ENCODE measurements around the gene ACOT7.
"Not testable (repeated sequence)": the region's sequence is repeated elsewhere in the genome, so short reads cannot be mapped to it uniquely, and the experiment has no call there.

ACOT7 gene

DNA sequence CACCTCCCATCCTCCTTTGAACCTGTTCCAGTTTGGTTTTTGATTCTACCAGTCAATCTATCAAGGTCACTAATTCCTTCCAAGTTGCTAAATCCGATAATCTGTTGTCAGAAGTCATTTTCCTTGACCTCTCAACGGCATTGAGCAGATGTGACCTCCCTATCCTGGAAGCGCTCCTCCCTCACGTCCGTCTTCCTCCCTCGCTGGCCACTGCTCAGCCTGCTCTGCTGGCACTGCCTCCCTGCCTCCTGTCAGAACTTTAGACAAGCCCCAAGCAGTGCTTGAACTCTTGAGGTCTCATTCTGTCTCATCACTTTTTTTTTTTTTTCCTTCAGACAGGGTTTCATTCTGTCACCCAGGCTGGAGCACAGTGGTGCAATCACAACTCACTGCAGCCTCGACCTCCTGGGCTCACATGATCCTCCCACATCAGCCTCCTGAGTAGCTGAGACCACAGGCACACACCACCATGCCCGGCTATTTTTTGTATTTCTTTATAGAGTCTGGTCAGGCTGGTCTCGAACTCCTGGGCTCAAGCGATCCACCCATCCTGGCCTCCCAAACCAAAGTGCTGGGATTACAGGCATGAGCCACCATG lies 4.4 kb upstream of the ACOT7 start:
- no peak for DNase-seq (ENCODE audit: low read depth in 1 of 2, low spot score in 1 of 2)

DNA sequence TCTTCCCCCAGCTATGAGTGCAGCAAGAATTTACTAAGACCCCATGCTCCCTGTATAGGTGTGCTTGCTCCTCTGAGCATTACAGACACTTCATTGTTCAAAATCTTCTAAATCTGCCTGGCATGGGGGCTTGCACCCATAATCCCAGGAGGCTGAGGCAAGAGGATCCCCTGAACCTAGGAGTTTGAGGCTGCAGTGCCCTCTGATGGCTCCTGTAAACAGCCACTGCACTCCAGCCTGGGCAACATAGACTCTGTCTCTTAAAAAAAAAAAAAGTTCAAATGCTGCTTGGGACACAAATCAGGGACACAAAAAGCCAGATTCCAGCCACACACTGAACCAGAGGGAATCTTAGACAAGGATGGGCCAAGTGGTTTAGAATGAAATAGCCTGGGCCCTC lies 3.4 kb upstream of the ACOT7 start:
- no peak for DNase-seq (ENCODE audit: low read depth in 1 of 2, low spot score in 1 of 2)

DNA sequence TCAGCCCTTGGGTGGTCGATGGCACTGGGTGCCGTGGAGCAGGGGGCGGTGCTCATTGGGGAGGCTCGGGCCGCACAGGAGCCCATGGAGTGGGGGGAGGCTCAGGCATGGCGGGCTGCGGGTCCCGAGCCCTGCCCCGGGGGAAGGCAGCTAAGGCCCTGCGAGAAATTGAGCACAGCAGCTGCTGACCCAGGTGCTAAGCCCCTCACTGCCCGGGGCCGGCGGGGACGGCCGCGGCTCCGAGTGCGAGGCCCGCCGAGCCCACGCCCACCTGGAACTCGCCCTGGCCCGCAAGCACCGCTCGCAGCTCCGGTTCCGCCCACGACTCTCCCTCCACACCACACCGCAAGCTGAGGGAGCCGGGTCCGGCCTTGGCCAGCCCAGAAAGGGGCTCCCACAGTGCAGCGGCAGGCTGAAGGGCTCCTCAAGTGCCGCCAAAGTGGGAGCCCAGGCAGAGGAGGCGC lies 2.2 kb upstream of the ACOT7 start:
- DNase-seq (ENCODE audit: low read depth in 1 of 2, low spot score in 1 of 2), result not testable (repeated sequence)

DNA sequence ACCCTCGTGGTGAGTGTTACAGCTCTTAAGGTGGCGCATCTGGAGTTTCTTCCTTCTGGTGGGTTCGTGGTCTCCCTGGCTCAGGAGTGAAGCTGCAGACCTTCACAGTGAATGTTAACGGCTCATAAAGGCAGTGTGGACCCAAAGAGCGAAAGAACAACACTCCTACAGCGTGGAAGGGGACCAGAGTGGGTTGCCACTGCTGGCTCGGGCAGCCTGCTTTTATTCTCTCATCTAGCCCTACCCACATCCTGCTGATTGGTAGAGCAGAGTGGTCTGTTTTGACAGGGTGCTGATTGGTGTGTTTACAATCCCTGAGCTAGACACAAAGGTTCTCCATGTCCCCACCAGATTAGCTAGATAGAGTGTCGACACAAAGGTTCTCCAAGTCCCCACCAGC lies 1.6 kb upstream of the ACOT7 start:
- DNase-seq (ENCODE audit: low read depth in 1 of 2, low spot score in 1 of 2), result not testable (repeated sequence)

DNA sequence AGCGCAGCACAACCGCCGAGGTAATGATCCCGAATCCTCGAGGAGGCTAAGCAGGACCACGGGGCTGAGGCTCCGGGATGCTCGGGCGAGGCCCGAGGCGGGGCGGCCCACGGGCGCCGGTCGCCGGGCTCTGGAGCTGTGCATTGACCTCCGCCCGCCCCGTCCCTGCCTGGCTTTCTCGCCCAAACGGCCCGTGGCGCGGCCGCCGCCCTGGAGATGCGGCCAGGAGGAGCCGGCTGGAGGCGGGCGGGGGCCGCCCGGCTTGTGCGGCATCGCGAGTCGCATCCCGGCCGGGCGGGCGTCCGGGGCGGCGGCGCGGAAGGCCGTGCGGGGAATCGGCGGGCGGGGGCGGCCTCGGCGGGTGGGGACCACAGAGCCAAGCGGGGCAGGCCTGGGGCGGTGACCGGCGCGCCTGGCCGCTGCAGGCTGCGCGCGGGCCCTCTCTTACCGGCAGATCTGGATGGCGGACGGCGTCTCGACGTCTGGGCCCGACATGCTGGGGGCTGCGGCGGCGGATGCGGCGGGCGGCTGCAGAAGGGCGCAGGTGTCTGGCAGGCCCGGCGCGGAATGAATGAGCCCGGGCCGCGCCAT lies 663 bp downstream of the ACOT7 start:
- DNase-seq (ENCODE audit: low read depth in 1 of 2, low spot score in 1 of 2), result peak in 1 of 2 donors; percentile 1

DNA sequence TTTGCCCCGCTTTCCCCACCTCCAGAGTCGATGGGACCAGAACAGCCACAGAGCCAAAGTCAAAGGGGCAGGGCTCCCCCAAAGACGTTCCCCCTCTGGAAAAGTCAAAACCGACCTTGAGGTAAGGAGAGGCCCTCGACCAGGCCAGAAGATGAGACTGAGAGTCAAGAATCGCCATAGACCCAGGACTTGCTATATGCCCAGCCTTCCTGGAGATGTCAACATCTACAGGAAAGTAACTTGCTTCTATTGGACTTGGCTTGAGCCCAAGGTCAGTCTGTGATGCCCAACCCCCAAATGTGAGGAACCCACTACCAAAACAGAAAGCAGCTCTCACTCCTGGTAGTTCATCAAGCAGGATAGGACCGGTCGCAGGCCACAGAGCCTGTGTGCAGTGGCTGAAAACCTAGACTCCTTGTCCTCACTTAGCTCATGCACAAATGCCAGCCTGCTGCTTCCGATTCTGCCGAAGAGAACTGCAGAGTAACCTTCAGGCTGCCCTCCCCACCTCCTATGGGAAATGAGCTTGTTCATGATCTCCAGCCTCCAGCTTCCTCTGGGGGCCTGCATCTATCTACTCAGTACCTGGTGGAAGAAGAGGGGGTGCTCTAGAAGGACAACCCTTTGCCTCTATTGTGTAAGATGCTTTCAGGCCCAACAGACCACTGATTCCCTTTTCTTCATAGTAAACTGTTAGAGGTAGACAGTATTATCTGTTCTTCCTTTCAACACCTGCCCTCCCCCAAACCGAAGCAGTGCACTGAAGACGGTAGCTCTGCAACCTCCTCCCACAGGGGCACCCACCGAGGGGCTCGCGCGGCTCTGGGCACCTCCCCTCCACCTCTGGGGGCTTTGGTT lies 1.4 kb downstream of the ACOT7 start:
- no peak for DNase-seq (ENCODE audit: low read depth in 1 of 2, low spot score in 1 of 2)

DNA sequence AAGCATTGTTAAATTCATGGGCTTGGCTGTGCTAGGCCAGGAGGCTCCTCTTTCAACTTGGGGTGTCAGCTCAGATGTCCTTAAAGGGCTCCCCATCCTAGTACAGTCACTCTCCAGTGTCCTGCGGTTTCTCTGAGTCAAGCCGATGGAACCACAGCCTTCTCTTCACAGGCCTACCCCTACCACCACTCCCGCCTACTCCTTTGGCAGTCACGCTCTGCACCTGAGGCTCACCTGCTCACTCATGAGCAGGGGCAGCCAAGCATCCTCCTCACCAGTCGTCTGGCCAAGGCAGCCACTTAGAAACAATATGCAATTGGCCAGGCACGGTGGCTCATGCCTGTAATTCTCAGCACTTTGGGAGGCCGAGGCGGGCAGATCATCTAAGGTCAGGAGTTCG lies 3.6 kb downstream of the ACOT7 start:
- no peak for DNase-seq (ENCODE audit: low read depth in 1 of 2, low spot score in 1 of 2)

DNA sequence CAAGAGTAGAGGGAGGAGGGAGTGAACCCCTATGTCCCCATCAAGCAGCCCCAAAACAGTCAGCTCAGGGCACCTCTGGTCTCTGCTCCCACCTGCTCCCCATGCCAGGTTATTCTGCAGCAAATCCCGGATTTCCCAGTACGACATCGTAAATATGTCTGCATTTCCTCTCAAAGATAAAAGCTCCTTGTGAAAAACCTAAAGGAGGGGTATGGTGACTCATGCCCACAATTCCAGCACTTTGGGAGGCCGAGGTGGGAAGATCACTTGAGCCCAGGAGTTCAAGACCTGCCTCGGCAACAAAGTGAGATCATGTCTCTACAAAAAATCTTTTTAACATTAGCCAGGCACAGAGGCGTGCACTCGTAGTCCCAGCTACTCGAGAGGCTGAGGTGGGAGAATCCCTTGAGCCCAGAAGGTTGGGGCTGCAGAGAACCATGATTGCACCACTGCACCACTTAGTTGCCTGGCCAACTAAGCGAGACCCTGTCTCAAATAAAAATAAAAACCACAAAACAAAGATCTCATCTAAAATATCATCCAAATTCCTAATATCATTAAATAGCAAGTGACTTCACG lies 7.1 kb downstream of the ACOT7 start:
- no peak for DNase-seq (ENCODE audit: low read depth in 1 of 2, low spot score in 1 of 2)

DNA sequence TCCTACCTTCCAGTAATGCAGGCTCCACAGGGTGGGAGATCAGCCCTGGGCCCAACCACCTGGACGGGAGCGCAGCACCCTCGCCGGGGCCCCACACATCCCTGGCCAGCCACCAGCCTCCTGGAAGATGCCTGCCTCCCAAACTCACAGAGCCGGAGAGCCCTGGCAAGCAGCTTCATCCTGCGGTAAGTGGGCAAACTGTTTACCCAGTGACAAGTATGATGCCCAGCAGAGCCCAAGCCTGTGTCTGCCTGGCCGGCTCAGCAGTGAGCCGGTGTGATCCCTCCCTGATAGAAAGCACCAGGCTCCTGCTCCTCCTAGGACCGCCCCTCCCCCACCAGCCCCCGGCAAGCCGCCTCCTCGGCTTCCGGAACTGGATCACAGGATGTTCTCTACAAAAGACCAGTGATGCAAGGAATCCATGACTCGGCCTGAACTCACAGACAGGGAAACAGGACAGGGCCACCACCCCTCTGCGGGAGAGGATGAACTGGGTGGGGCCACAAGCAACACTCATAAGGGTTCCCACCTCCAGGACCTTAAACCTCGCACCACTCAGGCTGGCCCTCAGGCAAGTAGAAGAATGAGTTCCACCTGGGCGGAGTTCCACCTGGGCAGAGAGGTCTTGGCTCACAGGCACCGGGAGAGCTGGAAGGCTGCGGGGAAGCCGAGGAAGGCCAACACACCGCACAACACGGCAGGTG lies 7.9 kb downstream of the ACOT7 start:
- DNase-seq (ENCODE audit: low read depth in 1 of 2, low spot score in 1 of 2), result no peak

DNA sequence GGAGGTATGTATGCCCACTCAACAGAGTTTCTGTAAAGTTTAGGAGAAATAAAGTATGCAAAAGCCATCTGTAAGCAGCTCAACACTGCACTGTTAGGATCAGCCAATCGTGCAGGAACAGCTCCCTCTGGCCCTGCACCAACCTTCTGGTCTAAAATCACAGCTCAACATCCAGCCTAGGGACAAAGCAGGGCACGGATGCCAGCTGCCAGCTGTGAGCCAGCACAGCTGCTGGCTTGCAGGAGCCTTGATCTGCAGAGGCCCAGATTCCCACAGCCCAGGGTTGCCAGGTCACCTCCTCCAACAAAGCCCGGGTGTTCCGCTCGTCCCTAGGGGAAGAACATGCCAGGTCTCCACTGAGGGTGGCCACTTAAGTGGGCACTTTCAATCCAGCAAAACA lies 8.6 kb downstream of the ACOT7 start:
- DNase-seq (ENCODE audit: low read depth in 1 of 2, low spot score in 1 of 2), result no peak

DNA sequence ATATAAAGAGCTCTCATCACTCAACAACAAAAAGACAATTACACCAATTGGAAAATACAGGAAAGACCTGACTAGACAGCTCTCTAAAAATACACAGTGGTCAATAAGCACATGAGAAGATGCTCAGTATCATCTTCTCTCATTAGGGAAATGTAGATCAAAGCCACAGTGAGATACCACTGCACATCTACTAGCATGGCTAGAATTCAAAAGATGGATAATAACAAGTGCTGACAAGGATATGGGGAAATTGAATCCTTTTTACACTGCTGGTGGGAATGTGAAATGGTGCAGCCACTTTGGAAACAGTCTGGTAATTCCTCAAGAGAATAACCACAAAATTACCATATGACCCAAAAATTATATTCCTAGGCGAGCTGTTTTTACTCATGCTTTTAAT lies 9.4 kb downstream of the ACOT7 start:
- no peak for DNase-seq (ENCODE audit: low read depth in 1 of 2, low spot score in 1 of 2)

DNA sequence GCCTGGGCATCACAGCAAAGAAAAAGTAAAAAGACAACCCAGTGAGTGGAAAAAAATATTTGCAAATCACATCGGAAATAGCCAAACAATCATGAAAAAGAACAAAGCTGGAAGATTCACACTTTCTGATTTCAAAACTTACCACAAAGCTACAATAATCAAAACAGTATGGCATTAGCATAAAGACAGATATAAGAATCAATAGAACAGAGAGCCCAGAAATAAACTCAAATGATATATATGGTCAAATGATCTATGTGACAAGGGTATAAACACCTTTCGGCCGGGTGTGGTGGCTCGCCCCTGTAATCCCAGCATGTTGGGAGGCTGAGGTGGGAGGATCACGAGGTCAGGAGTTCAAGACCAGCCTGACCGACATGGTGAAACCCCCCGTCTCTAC lies 13.5 kb downstream of the ACOT7 start:
- no peak for DNase-seq (ENCODE audit: low read depth in 1 of 2, low spot score in 1 of 2)

DNA sequence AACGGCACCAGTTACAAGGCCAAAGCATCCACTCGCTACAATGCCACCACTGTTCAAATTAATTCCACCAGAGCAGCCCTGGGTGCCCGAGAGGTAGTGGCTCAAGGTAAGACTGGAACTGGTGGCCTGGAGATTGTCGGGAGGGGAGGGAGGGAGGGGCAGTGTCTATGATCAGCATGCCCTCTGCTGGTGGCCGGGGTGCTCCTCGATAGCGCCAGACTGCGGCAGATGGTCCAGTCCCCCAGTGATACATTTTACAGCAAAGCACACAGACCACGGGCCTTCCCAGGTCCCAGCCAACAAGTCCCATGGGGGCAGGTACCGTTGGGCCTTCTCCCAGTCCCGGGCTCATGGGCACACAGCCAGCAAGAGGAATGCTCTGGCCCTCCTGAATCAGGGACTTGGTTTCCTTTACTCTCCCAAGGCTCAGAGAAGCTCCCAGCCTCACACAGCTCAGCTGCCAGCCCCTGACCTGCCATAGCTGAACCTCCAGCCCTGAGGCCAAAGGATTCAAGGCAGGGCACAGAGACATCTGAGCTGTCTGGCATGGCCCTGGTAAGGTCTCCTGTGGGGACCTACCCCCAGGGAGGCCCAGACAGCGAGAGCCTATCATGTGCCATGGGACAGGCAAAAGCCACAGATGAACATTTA lies 15.3 kb downstream of the ACOT7 start:
- DNase-seq (ENCODE audit: low read depth in 1 of 2, low spot score in 1 of 2), result no peak

DNA sequence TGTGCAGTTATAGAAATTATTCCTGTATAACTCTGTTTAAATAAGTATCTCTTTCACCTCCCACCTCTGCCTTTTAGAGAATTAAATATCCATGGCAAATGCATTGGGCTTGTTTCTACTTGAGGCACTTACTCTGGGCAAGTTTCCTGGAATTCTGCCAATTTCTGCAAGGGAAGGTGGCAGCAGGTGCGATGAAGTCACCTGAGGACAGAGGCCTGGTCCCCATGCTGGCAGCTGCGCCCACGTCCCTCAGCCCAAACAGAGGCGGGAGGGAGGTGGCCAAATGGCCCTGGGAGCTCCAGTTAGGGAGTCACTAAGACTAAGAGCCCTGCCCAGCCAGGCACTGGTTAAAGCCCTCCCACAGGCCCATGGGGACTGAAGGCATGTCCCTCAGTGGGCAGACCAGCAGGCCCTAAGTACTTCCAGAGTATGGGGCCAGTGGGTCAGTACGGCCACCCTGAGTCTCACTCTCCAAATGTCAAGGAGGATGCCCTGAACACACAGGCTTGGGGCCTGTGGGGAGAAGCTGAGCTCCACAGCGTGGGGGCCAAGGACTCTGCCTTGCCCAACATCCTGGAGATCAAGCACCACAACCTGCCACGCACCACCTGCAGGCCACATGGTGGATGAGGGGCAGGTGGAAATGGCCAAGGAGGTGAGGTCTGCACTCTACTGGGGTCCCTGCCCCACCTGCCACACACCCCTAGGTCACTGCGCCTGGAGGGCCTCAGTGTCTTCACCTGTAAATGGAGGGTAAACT lies 19.4 kb downstream of the ACOT7 start:
- DNase-seq (ENCODE audit: low read depth in 1 of 2, low spot score in 1 of 2), result no peak

DNA sequence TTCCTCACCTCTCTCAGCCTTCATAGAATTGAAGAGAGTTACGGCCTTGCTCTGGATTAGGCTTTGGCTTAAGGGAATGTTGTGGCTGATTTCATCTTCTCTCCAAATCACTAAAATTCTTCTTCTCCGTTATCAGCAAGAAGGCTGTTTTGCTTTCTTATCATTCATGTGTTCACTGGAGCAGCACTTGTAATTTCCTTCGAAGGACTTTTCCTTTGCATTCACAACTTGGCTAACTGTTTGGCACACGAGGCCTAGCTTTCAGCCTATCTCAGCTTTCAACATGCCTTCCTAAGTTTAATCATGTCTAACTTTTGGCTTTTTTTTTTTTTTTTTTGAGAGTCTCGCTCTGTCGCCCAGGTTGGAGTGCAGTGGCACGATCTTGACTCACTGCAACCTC lies 21.3 kb downstream of the ACOT7 start:
- DNase-seq (ENCODE audit: low read depth in 1 of 2, low spot score in 1 of 2), result not testable (repeated sequence)

DNA sequence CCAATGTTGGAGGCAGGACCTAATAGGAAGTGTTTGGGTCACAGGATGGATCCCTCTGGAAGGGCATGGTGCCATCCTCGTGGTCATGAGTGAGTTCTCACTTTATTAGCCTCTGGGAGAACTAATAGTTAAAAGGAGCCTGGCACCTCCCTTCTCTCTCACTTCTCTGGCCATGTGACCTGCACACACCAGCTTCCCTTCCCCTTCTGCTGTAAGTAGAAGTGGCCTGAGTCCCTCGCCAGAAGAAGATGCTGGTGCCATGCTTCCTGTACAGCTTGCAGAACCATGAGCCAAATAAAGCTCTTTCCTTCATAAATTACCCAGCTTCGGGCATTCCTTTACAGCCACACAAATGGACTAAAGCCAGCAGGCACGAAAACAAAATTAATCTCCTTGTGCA lies 23.6 kb downstream of the ACOT7 start:
- DNase-seq (ENCODE audit: low read depth in 1 of 2, low spot score in 1 of 2), result no peak

DNA sequence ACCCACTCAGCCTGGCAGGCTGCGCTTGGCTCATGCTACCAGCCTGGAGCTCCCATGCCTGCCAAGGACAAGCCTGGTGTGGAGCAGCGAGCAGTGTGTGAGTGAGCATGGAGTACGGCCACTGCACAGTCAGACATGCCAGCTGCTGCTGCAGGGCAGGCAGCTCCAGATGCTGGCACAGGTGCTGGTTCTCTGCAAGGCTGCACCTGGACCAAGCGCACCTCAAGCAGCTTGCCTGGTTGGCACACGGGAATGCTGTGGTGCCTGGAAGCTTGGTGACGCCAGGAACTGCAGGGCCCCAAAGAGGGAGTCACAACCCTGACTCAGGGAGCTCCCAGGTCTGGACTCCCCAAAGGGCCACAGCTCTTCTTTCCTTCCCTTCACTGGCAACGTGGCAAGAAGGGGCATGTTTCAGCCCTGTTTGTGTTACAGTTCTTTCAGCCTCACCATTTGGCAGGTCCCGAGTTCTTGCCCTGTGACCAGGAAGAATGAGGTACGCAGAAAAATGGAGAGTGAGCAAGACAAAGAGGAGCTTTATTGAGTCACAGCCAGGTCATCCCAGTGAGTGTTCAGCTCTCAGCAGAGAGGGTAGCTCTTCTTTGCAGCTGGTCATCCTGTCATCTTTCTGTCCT lies 26.1 kb downstream of the ACOT7 start:
- no peak for DNase-seq (ENCODE audit: low read depth in 1 of 2, low spot score in 1 of 2)

DNA sequence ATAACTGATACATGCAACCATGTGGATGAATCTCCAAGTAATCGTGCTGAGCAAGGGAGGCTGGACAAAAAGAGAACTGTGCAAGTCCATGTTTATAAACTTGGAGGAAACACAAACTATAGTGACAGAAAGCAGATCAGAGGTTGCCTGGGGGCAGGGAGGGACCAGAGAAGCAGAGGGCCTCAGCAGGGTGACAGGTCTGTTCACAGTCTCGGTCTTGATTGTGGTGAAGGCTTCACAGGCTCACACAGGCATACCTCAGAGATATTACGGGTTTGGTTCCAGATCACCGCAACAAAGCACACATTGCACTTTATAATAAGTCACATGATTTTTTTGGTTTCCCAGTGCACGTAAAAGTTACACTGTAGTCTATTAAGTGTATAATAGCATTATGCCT lies 28.5 kb downstream of the ACOT7 start:
- DNase-seq (ENCODE audit: low read depth in 1 of 2, low spot score in 1 of 2), result peak in 1 of 2 donors; percentile 19

DNA sequence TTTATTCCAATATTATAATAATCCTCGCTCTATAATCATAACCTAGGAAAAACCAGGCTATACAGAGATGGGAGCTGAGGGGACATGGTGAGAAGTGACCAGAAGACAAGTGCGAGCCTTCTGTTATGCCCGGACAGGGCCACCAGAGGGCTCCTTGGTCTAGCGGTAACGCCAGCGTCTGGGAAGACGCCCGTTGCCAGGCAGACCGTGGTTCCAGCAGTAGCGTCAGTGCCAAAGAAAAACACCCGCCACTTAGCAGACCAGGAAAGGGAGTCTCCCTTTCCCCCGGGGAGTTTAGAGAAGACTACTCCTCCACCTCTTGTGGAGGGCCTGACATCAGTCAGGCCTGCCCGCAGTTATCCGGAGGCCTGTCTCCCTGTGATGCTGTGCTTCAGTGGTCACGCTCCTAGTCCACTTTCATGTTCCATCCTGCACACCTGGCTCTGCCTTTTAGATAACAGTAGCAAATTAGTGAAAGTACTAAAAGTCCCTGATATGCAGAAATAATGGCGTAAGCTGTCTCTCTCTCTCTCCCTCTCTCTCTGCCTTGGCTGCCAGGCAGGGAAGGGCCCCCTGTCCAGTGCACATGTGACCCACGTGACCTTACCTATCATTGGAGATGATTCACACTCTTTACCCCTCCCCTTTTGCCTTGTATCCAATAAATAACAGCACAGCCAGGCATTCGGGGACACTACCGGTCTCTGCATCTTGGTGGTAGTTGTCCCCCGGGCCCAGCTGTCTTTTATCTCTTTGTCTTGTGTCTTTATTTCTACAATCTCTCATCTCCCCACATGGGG lies 30.3 kb downstream of the ACOT7 start:
- not testable (repeated sequence) for DNase-seq (ENCODE audit: low read depth in 1 of 2, low spot score in 1 of 2)

Data from activated T-helper 1 cell treated with anti-CD3 and anti-CD28 coated beads, Interleukin-2, amount 50 U/mL, for 16 hours (primary cell).